CD4-positive, alpha-beta T cell treated with Interleukin-17A for 1 hour (primary cell): ENCODE data around the gene ASTN2.
"Not testable (repeated sequence)": the region's sequence is repeated elsewhere in the genome, so short reads cannot be mapped to it uniquely, and the experiment has no call there.

Source experiments
- DNase-seq: peaks from one replicate; pipeline ENCODE4 v3.0.0-alpha.2; 2020

Gene ASTN2

GRCh38 chr9:116944714-116945534, 469.9 kb downstream of the ASTN2 start:
- DNase-seq: no peak

- no peak for DNase-seq
Measured at GRCh38 chr9:116943970-116944369, 470.9 kb downstream of the ASTN2 start.

GRCh38 chr9:116942593-116943061, 472.2 kb downstream of the ASTN2 start:
- DNase-seq: no peak

GRCh38 chr9:116941266-116941665, 473.6 kb downstream of the ASTN2 start:
- DNase-seq: no peak

- no peak for DNase-seq
Measured at GRCh38 chr9:116940614-116941215, 474.1 kb downstream of the ASTN2 start.

GRCh38 chr9:116939614-116940013, 475.2 kb downstream of the ASTN2 start:
- no peak for DNase-seq

- DNase-seq: no peak
Measured at GRCh38 chr9:116939161-116939560, 475.7 kb downstream of the ASTN2 start.

- DNase-seq: no peak
Measured at GRCh38 chr9:116937361-116937760, 477.5 kb downstream of the ASTN2 start.

GRCh38 chr9:116935149-116935897, 479.5 kb downstream of the ASTN2 start:
- no peak for DNase-seq

GRCh38 chr9:116934131-116934530, 480.7 kb downstream of the ASTN2 start:
- no peak for DNase-seq

- no peak for DNase-seq
Measured at GRCh38 chr9:116933251-116933650, 481.6 kb downstream of the ASTN2 start.

- no peak for DNase-seq
Measured at GRCh38 chr9:116929621-116930020, 485.2 kb downstream of the ASTN2 start.

GRCh38 chr9:116928884-116929283, 486.0 kb downstream of the ASTN2 start:
- no peak for DNase-seq

GRCh38 chr9:116928289-116928688, 486.6 kb downstream of the ASTN2 start:
- no peak for DNase-seq

- DNase-seq: no peak
Measured at GRCh38 chr9:116927726-116928125, 487.1 kb downstream of the ASTN2 start.

- DNase-seq: no peak
Measured at GRCh38 chr9:116925121-116925520, 489.7 kb downstream of the ASTN2 start.

GRCh38 chr9:116924462-116925110, 490.3 kb downstream of the ASTN2 start:
- no peak for DNase-seq

- not testable (repeated sequence) for DNase-seq
Measured at GRCh38 chr9:116917895-116918508, 496.9 kb downstream of the ASTN2 start.

- DNase-seq: no peak
Measured at GRCh38 chr9:116913536-116913935, 501.3 kb downstream of the ASTN2 start.

GRCh38 chr9:116910201-116910600, 504.7 kb downstream of the ASTN2 start:
- DNase-seq: no peak

- no peak for DNase-seq
Measured at GRCh38 chr9:116907989-116908388, 506.9 kb downstream of the ASTN2 start.

GRCh38 chr9:116905171-116905588, 509.7 kb downstream of the ASTN2 start:
- DNase-seq: no peak

GRCh38 chr9:116904165-116904564, 510.7 kb downstream of the ASTN2 start:
- DNase-seq: no peak
